ENCODE measurements around the gene NT5DC3. TPM values are rescaled to one million over a fixed set of nuclear protein-coding genes. Genes with fewer than 3 reads are reported as not detected.

NT5DC3 gene
- total and polyA plus RNA-seq, 9 of the 15 experiments (the other 6 are each of a cell fraction or from before 2014, with no cell fraction given), result 6.3 to 33.5 (median 24.5) TPM

- TF ChIP-seq CLOCK (CRISPR knock-in tag; IDR thresholded peaks at IDR 0.05; ENCODE audit: borderline replicate concordance) (no peak), ZHX1 (conservative IDR thresholded peaks at IDR 0.05; ENCODE audit: low read length) (no peak), XRCC5 (IDR thresholded peaks at IDR 0.05; ENCODE audit: low read depth, low read length) (peak; percentile 62; the same call in 1 of the 2 replicates), RAD21 (CRISPR knock-in tag; conservative IDR thresholded peaks at IDR 0.05 in 1 of 2, IDR thresholded peaks at IDR 0.05 in 1 of 2) (no peak), E2F8 (IDR thresholded peaks at IDR 0.05; ENCODE audit: low read depth, partially characterized antibody) (no peak), ZBTB26 (CRISPR knock-in tag; IDR thresholded peaks at IDR 0.05) (no peak), ZMIZ1 (IDR thresholded peaks at IDR 0.05; ENCODE audit: low read depth in 2 of 2, low read length in 2 of 2) (no peak), SPI1 (IDR thresholded peaks at IDR 0.05; ENCODE audit: borderline replicate concordance, low read depth, low read length) (no peak)
These were observed 903 bp upstream of the NT5DC3 start (continued) for GRCh38 chr12:103841690-103842584.
